ENCODE results near the gene TMEM26. TPM values are rescaled to one million over a fixed set of nuclear protein-coding genes. Genes with fewer than 3 reads are reported as not detected.

TMEM26 gene
- 1 to 10 TPM; 7.2 to 8.8 (median 8.6) TPM for polyA plus RNA-seq (ENCODE audit: insufficient read length in 4 of 4)

DNA sequence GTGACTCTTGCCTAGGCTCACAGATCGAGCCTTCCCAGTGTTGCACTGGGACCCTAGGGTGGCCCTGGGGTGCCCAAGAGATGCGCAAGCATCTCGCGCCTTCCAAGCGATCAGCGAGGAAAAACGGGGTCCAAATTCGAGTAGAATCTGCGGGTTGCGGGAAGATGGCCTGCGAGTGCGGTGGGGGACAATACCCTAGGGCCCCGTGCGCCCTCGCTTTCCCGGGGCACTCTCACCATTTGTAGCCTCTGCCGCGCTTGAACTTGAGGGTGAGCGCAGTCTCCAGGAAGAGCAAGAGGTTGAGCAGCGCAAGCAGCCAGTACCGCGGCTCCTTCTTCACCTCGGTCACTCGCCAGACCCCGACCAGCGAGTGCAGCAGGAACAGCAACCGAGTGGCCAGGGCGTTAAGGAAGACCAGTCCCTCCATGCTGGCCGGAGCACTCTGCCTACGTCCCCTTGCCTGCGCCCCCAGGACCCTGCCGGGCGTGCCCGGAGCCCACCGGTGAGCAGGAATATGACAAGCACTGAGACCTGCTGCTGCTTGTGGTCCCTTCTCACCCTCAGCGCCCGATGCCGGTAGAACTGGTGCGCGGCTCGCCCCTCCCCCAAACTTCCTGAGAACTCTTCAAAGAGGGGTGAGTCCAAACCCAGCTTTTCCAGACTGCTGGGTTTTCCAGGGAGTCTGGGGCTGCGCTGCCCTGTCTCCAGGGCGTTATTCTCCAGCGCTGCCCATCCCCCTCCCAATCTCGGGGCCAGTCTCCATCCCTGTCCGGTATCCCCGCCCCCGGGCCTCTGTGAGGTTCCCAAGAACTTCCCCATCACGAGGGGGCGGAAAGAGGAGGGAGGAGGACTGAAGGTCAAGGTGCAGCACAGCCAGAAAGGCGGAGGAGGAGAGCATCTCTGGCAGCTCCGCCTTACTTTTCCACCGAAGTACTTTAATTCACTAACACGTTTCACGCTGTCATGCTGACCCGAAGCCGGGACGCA is at the start of gene TMEM26:
Gene TMEM26 (minus strand): TSS at position 727 of the 987 bp plus-strand sequence. CDS start 300 bp downstream, at position 427.
- peak in 1 of 4 donors; percentile 57 for DNase-seq (ENCODE audit: low read depth in 4 of 4, low spot score in 3 of 4)

DNA sequence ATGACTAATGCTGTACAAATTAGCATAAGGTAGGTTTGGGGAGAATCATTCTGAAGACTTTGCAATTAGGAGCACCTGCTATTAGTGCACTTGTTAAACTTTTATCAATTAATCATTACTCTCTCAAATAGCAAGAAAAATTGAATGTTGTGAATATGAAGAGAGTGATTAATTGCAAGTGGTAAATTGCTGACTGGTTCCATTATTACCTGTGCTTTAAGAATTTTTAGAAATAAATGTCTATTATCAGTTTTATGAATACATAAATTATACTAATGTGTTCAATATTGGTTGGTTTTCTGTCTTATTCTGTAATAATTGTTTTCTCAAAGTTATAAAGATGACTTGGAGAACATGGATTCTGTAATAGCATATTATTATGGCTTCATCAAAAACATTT is 47.3 kb upstream of the TMEM26 start:
- no peak for DNase-seq (ENCODE audit: low read depth in 4 of 4, low spot score in 3 of 4)

DNA sequence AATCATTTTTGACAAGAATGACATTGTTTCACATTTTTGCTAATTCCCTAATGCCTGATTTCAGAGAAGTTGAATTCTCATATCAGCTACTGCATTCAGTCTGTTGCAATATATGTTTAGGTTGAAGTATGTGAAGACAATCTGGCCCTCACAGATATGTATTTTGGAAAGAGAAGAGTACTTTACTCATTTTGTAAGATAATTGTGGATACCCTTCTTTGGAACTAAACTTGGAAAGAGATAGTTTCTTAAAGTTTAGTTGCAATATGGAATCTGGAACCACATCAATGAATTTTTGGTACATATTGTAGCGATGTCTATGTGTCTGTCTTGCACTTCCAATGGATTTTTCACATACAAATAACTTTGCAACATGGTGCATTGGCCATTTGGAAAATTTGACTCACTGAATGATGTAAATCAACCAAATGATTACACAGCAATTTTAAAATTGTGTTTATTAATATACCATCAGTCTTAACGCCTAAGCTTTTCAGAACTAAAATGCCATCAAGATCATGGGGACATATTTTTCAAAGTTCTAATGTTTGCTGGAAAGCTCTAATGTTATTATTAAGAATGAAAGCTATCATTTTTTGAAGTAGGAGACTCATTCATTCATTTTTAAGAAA is 39.3 kb upstream of the TMEM26 start:
- DNase-seq (ENCODE audit: low read depth in 4 of 4, low spot score in 3 of 4) = no peak

- DNase-seq (ENCODE audit: low read depth in 4 of 4, low spot score in 3 of 4) = no peak
These were observed 34.3 kb upstream of the TMEM26 start for GRCh38 chr10:61487506-61487905.

DNA sequence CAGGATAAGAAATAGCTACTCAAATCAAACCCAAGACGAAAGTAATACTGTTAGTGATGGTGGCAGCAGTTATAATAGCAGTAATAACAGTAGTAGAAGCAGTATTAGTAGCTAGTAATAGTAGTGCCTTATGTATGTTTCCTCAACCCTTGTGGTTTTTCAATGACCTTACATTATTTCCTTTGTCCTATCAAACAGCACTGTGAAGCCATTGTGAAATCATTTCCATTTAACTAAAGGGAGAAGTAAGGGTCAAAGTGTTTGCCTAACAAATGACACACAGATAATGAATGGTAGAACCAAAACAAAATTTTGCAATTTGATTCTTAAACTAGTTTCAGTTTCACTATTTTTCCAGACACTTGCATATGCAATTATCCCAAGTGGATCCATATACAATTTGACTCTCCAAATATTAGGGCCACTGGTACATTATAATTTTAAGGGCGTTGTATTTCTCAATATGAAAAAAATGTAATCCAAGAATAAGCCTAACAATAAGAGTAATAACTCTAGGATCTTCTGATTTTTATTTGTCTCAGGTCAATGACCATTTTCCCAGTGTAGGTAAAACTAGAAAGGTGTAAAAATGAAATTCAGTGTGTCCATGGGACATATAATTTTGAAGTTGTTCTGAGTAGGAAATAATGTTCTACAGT is 33.7 kb upstream of the TMEM26 start:
- DNase-seq (ENCODE audit: low read depth in 4 of 4, low spot score in 3 of 4) = no peak

DNA sequence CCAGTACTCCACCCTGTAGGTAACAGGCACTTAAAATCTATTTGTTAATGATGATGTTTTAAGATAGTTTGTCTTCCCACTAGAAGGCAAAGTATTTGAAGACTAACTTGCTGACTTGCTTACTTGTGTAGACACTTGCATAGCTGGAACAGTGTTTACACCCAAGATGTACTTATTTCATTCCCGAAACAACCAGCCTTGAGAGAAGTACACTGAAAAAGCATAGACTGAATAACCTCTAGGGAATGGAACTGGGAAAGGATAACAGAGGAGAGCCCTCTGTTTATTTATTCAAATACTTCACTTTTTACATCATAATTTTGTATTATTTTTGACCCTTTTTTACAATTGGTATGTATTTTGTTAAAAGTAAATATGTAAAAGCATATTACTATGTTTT is 33.1 kb upstream of the TMEM26 start:
- no peak for DNase-seq (ENCODE audit: low read depth in 4 of 4, low spot score in 3 of 4)

- DNase-seq (ENCODE audit: low read depth in 4 of 4, low spot score in 3 of 4) = no peak
These were observed 28.4 kb upstream of the TMEM26 start for GRCh38 chr10:61481597-61481996.

DNA sequence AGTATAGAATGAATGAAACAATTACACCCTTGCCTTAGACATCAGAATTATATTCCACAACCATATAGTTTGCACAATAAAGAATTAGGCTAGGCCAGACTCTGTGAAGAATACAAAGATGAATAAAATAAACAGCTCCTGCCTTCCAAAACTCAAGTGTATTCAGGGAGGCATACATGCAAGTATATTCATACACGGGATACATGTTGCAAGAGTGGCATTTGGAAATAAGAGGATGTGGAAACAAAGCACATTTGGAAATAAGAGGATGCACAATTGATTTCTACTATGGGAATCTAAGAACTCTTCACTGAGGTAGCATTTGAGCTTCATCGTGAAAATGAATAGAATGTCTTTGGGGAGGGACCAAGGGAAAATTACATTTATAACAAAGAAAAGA is 27.0 kb upstream of the TMEM26 start:
- DNase-seq (ENCODE audit: low read depth in 4 of 4, low spot score in 3 of 4) = no peak

DNA sequence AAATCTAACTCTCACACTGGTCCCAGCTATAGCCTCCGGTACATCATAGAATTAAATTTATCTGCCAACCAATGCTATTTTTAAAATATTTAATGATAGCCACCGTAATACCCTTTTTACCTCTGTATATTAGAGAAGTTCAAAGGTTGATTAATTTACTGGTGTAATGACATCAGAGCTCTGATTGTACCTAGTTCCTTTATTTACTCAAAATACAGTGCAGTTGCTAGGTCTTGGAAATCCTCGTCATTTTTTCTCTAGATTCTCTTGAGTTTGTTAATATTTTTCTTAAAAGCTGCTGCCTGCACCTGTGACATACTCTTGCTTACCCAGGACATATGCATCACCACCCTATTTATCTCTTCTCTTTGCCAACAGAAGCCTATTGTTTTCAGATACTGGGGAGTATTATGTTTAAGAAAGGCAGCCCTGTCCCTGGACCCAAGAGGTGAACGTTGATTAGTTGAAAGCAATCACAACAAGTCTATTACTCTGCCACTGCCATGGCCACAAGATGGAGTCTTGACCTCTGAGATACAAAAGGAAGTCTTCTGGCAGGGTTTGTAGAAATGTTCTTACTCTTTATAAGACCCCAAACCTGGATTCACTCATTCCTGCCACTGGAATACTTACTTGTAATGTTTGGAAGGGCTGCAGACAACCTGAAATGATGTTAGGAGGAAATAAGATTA is 25.6 kb upstream of the TMEM26 start:
- DNase-seq (ENCODE audit: low read depth in 4 of 4, low spot score in 3 of 4) = no peak

GRCh38 chr10:61477451-61477850 is 24.3 kb upstream of the TMEM26 start:
- DNase-seq (ENCODE audit: low read depth in 4 of 4, low spot score in 3 of 4) = no peak

DNA sequence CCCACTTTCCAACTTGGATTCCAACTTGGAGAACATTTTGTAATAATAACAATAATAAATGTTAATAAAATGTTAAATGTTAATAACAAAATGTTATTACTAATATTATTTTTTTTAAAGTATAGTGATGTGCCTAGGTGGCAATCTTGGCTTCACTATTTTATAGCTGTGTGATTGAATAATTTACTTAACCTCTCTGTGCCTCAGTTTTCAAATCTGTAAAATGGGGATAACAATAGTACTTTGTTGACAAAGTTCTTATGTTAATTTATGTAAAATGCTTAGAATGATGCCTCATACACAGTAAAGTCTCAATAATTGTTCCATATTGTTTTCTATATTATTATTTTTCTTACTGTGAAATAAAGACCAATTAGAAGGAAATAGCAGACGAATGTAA is 23.3 kb upstream of the TMEM26 start:
- no peak for DNase-seq (ENCODE audit: low read depth in 4 of 4, low spot score in 3 of 4)

- no peak for DNase-seq (ENCODE audit: low read depth in 4 of 4, low spot score in 3 of 4)
These were observed 22.3 kb upstream of the TMEM26 start for GRCh38 chr10:61475449-61475873.

- no peak for DNase-seq (ENCODE audit: low read depth in 4 of 4, low spot score in 3 of 4)
These were observed 19.0 kb upstream of the TMEM26 start for GRCh38 chr10:61472090-61472674.

DNA sequence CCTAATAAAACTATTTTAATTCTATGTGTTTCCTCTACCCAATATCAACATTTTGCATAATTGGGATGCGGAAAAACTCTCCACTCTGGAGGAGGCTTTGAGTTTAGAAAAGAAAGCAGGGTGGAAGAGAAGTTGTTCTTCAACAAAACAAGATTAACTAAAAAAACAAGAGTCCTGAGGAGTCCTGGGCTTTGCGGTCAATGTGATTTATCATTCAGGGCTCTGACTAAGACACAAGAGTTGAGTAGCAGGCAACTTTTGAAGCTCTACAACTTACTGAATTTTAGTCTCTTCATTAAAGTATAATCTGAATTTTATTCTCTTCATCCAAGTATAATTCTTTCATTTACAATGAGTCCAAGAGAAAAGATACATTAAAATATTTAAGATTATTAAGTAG is 18.3 kb upstream of the TMEM26 start:
- DNase-seq (ENCODE audit: low read depth in 4 of 4, low spot score in 3 of 4) = no peak

DNA sequence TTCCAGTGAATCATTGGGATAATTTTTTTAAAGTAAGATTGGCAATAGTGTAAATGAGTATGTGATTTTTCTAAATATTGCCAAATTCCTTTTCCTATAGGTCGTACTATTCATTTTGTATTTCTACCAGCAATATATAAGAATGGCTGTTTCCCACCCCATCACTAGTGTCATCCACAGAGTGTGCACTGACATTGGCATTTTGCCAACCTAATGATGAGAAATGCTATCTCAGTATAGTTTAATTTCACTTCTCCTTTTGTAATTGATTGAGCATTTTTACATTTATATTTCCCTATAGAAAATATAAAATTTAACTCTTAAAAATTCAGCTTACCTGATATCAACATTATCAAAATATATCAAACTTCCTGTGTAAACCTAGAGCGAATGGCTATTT is 17.6 kb upstream of the TMEM26 start:
- DNase-seq (ENCODE audit: low read depth in 4 of 4, low spot score in 3 of 4) = no peak

DNA sequence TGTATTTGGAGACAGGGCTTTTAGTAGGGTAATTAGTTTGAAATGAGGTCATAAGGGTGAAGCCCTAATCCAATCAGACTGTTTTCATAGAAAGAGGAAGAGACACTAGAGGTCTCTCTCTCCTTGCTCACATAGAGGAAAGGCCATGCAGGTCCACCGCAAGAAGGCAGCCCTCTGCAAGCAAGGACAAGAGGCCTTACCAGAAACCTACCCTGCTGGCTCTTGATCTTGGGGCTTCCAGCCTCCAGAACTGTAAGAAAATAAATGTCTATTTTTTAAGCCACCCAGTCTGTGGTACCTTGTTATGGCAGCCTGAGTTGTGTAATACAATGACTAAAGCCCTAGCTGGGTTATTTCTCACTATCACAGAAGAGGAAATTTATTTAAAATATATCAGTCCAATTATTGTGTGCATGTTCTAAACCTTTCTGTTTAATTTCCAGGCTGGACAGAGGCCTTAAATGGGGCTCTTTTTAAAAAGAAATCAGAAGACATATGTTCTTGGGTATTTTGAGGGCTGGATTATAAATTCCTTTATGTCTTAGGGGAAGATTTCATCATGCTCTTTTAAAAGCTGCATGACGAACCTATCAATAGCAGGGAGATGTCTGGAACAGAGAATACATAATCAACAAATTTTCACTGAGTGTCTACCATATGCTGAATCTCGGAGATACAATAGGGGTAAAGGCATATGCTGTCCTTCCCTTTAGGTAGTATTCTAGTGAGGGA is 12.9 kb upstream of the TMEM26 start:
- DNase-seq (ENCODE audit: low read depth in 4 of 4, low spot score in 3 of 4) = no peak

GRCh38 chr10:61465171-61465496 is 12.0 kb upstream of the TMEM26 start:
- DNase-seq (ENCODE audit: low read depth in 4 of 4, low spot score in 3 of 4) = no peak

GRCh38 chr10:61464461-61465170 is 11.4 kb upstream of the TMEM26 start:
- DNase-seq (ENCODE audit: low read depth in 4 of 4, low spot score in 3 of 4) = no peak
